Spleen (tissue), 11 donors: Measurements from ENCODE around the gene EVA1C. TPM values are rescaled to one million over a fixed set of nuclear protein-coding genes. Genes with fewer than 3 reads are reported as not detected.
"Not testable (repeated sequence)": the region's sequence is repeated elsewhere in the genome, so short reads cannot be mapped to it uniquely, and the experiment has no call there.

Experiments
- DNase-seq: peaks from one replicate; pipeline ENCODE4 v3.0.0-alpha.2; 2020
- H3K27ac ChIP-seq, 8 donors: fragments of 200-600 bp; sonication (generic) in 7 of 8; 1 replicate in 4 of 8; 2 replicates in 4 of 8; pipeline versions ENCODE4 v1.5.0 to v1.8.0; 2016 to 2021; ENCODE audit warnings: inconsistent platforms in 4 of 8, mild to moderate bottlenecking in 4 of 8, moderate library complexity in 1 of 8
- H3K27me3 ChIP-seq, 7 donors: fragments of 200-600 bp; sonication (generic) in 6 of 7; replicated peaks in 1 of 7; 1 replicate in 4 of 7; 2 replicates in 3 of 7; pipeline versions ENCODE4 v1.5.0 to v1.8.0; 2016 to 2021; ENCODE audit warnings: inconsistent platforms in 3 of 7, mild to moderate bottlenecking in 1 of 7
- H3K36me3 ChIP-seq, 6 donors: fragments of 200-600 bp; sonication (generic) in 5 of 6; 1 replicate in 4 of 6; 2 replicates in 2 of 6; pipeline versions ENCODE4 v1.5.0 to v1.8.0; 2016 to 2021; ENCODE audit warnings: inconsistent platforms in 2 of 6
- H3K4me1 ChIP-seq, 6 donors: fragments of 200-600 bp; sonication (generic) in 5 of 6; 1 replicate in 3 of 6; 2 replicates in 3 of 6; pipeline versions ENCODE4 v1.5.0 to v1.8.0; 2016 to 2021; ENCODE audit warnings: inconsistent platforms in 3 of 6
- H3K4me3 ChIP-seq, 8 donors: fragments of 200-600 bp; sonication (generic) in 7 of 8; 1 replicate in 4 of 8; 2 replicates in 4 of 8; pipeline versions ENCODE4 v1.5.0 to v1.8.0; 2016 to 2021; ENCODE audit warnings: inconsistent platforms in 4 of 8, mild to moderate bottlenecking in 4 of 8, moderate library complexity in 2 of 8
- H3K9me3 ChIP-seq, 8 donors: fragments of 200-600 bp; sonication (generic) in 7 of 8; 1 replicate in 4 of 8; 2 replicates in 4 of 8; pipeline versions ENCODE4 v1.5.0 to v1.8.0; 2016 to 2021; ENCODE audit warnings: inconsistent platforms in 4 of 8
- CTCF ChIP-seq, 11 experiments: fragments of 200-600 bp in 7 of 11; fragments of 450-650 bp in 4 of 11; sonication (generic) in 4 of 11; IDR thresholded peaks in 8 of 11; conservative IDR thresholded peaks in 3 of 11; 1 replicate in 7 of 11; 2 replicates in 4 of 11; pipeline versions ENCODE4 v1.4.0 to v1.8.0; 2016 to 2021; ENCODE audit warnings: antibody characterized with exemption in 11 of 11, inconsistent platforms in 4 of 11, mild to moderate bottlenecking in 1 of 11
- POLR2A ChIP-seq, 3 donors: fragments of 450-650 bp; IDR thresholded peaks; one replicate each; pipeline ENCODE4 v1.5.1; 2017; ENCODE audit warnings: antibody characterized with exemption in 3 of 3, mild to moderate bottlenecking in 1 of 3
- POLR2AphosphoS5 ChIP-seq, 3 donors: sonication (generic); formaldehyde crosslinking; IDR thresholded peaks; one replicate each; pipeline ENCODE4 v1.5.1; 2017; ENCODE audit warnings: antibody characterized with exemption in 3 of 3
- WGBS, 5 donors: extraction: QIAGEN DNeasy Blood & Tissue Kit in 3 of 5; methylation state at CpG; one replicate each; pipeline versions ENCODE4 v1.1.5 to v1.1.7; 2013 to 2018; 5-methylcytosine and 5-hydroxymethylcytosine counted together
- intact Hi-C: fragments of 100-400 bp; cut with DNase I; formaldehyde crosslinking; loops from one replicate; pipeline ENCODE4 v1.15.0; 2023; ENCODE audit warnings: low total_unique reads
- polyA plus RNA-seq, 3 donors: library from polyadenylated mRNA; stranded (reverse); fragments of 200-250 nt; gene quantifications; one replicate each; pipeline ENCODE4 v1.2.1, GENCODE V29; 2013
- total RNA-seq, 7 donors: library from RNA; depleted of rRNA in 3 of 7; stranded (reverse); fragments of >200 nt in 3 of 7; fragmentation: NEBNext Ultra II Directional in 4 of 7; extraction: Animal tissue kit (Norgen Biotek cat#: 25700) in 4 of 7; gene quantifications; one replicate each; pipeline versions ENCODE4 v1.1.0 to v1.2.1, GENCODE V29; 2016 to 2021
- donor health status: healthy with polysubstance abuse.
- donor health status: DM: no; HTN: no; CAD: no; lungs with moderate emphysema.
- donor health status: DM: no; HTN: no; CAD: no.
- donor health status: Bipolar disorder and iron deficiency.
- donor health status: healthy.
- donor health status: DM: no; HTN: no; CAD: no.
- donor health status: DM: yes; HTN: yes; CAD: no.

EVA1C gene
- total and polyA plus RNA-seq, 10 donors: 11.9 to 39.4 (median 25.4) TPM

GRCh38 chr21:32492376-32492775 is 79.9 kb downstream of the EVA1C start:
- Histone ChIP-seq H3K4me1 (peaks cover 0 to 18% (median 4%) of the 10 kb centered on the region in 6 donors), H3K4me3 (no peak overlapping the region), H3K27ac (no peak overlapping the region), H3K9me3 (no peaks in the 10 kb centered on the region), H3K36me3 (peaks cover 0 to 36% (median 0%) of the 10 kb centered on the region in 6 donors), H3K27me3 (no peaks in the 10 kb centered on the region)
- intact Hi-C loops: no loop called here
- WGBS, 5 donors: 73 to 86% (median 80%) methylated on average over 3 of the region's 3 CpGs
- no peak for DNase-seq
- TF ChIP-seq POLR2A (IDR thresholded peaks at IDR 0.05) (no peak), CTCF (IDR thresholded peaks at IDR 0.05 in 8 of 11, conservative IDR thresholded peaks at IDR 0.05 in 3 of 11) (no peak), POLR2AphosphoS5 (IDR thresholded peaks at IDR 0.05) (no peak)

GRCh38 chr21:32494934-32495709 is 82.6 kb downstream of the EVA1C start:
- peaks cover 0 to 39% (median 0%) of the 10 kb centered on the region in 6 donors for H3K36me3 ChIP-seq
- TF ChIP-seq POLR2AphosphoS5 (IDR thresholded peaks at IDR 0.05) (no peak), POLR2A (IDR thresholded peaks at IDR 0.05) (no peak), CTCF (IDR thresholded peaks at IDR 0.05 in 8 of 11, conservative IDR thresholded peaks at IDR 0.05 in 3 of 11) (no peak)
- no peaks in the 10 kb centered on the region for H3K27me3 ChIP-seq
- intact Hi-C loops: no loop called here
- WGBS, 5 donors: 78 to 88% (median 88%) methylated on average over 10 of the region's 10 CpGs
- no peak overlapping the region for H3K27ac ChIP-seq
- H3K4me3 ChIP-seq: no peak overlapping the region
- no peaks in the 10 kb centered on the region for H3K9me3 ChIP-seq
- no peak for DNase-seq
- H3K4me1 ChIP-seq: peaks cover 4 to 29% (median 12%) of the 10 kb centered on the region in 6 donors

- Histone ChIP-seq H3K4me3 (no peak overlapping the region), H3K4me1 (peaks cover 4 to 29% (median 12%) of the 10 kb centered on the region in 6 donors), H3K9me3 (no peaks in the 10 kb centered on the region), H3K36me3 (peaks cover 0 to 41% (median 0%) of the 10 kb centered on the region in 6 donors), H3K27me3 (no peaks in the 10 kb centered on the region), H3K27ac (no peak overlapping the region)
- intact Hi-C loops: no loop called here
- 94 to 97% (median 96%) methylated on average over 6 of the region's 6 CpGs for WGBS, 5 donors
- TF ChIP-seq POLR2AphosphoS5 (IDR thresholded peaks at IDR 0.05) (no peak), CTCF (IDR thresholded peaks at IDR 0.05 in 8 of 11, conservative IDR thresholded peaks at IDR 0.05 in 3 of 11) (no peak)
- no peak for DNase-seq
Observed at GRCh38 chr21:32496568-32496967, 84.1 kb downstream of the EVA1C start.

GRCh38 chr21:32499249-32500055 is 86.9 kb downstream of the EVA1C start:
- no peak overlapping the region for H3K4me3 ChIP-seq
- no peaks in the 10 kb centered on the region for H3K27me3 ChIP-seq
- no peaks in the 10 kb centered on the region for H3K9me3 ChIP-seq
- intact Hi-C loops: no loop called here
- H3K4me1 ChIP-seq: peaks cover 4 to 13% (median 8%) of the 10 kb centered on the region in 6 donors
- no peak for TF ChIP-seq POLR2A (IDR thresholded peaks at IDR 0.05)
- TF ChIP-seq POLR2AphosphoS5 (IDR thresholded peaks at IDR 0.05): no peak
- TF ChIP-seq CTCF (IDR thresholded peaks at IDR 0.05 in 8 of 11, conservative IDR thresholded peaks at IDR 0.05 in 3 of 11): no peak
- peak overlapping the region in 6 of 8 donors; percentile 1 to 49 (median 32) for H3K27ac ChIP-seq
- WGBS, 5 donors: 57 to 78% (median 74%) methylated on average over 14 of the region's 14 CpGs
- peaks cover 0 to 63% (median 7%) of the 10 kb centered on the region in 6 donors for H3K36me3 ChIP-seq
- no peak for DNase-seq

GRCh38 chr21:32503641-32504040 is 91.1 kb downstream of the EVA1C start:
- H3K4me3 ChIP-seq, H3K27ac ChIP-seq, H3K27me3 ChIP-seq, DNase-seq, H3K9me3 ChIP-seq, intact Hi-C loops: not testable (repeated sequence)
- WGBS, 5 donors: 92 to 96% (median 95%) methylated on average over 7 of the region's 7 CpGs
- Histone ChIP-seq H3K4me1 (peaks cover 4 to 13% (median 8%) of the 10 kb centered on the region in 6 donors), H3K36me3 (peaks cover 0 to 59% (median 10%) of the 10 kb centered on the region in 6 donors)

- H3K9me3 ChIP-seq, DNase-seq, H3K4me1 ChIP-seq, H3K4me3 ChIP-seq, H3K27ac ChIP-seq, intact Hi-C loops, H3K27me3 ChIP-seq: not testable (repeated sequence)
- 88 to 98% (median 93%) methylated on average over 3 of the region's 3 CpGs for WGBS, 5 donors
- peaks cover 0 to 68% (median 10%) of the 10 kb centered on the region in 6 donors for H3K36me3 ChIP-seq
Observed at GRCh38 chr21:32505767-32506166, 93.3 kb downstream of the EVA1C start.
